ENCODE measurements around the gene ELOVL6. TPM values are rescaled to one million over a fixed set of nuclear protein-coding genes. Genes with fewer than 3 reads are reported as not detected.
"Not testable (repeated sequence)": the region's sequence is repeated elsewhere in the genome, so short reads cannot be mapped to it uniquely, and the experiment has no call there.

The ELOVL6 gene
- total RNA-seq, 2 donors from 2014 or later: 43.5 to 44.8 TPM

DNA sequence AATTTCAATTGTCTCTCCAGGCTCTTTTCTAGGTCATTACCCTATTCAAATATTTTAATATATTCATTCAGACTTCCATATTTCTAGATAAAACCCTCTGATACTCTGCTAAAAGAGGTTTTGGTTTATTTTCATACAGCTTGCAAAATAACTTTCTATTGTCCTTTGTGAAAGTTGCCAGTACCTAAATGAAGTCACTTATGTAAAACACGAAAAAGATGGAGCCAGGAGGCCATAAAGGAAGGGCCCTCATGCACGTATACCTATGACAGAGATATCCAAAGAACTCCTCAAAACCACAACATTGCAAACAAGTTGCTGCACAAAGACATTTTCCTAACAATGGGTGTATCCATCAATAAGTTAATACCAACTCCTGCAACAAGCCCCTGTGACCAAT is 25.7 kb upstream of the ELOVL6 start:
- peaks cover 45% of the 10 kb centered on the region for H3K27me3 ChIP-seq (ENCODE audit: control insufficient read depth, insufficient read depth, low read length, poor library complexity, severe bottlenecking)
- WGBS, 2 experiments (ENCODE audit: insufficient coverage in 1 of 2, insufficient read length in 1 of 2): 83 to 88% methylated on average over 1 to 2 of the region's 2 CpGs
- H3K4me3 ChIP-seq (ENCODE audit: low read length): no peak overlapping the region
- peaks cover 7% of the 10 kb centered on the region for H3K4me1 Mint-ChIP-seq
- H3K4me3 Mint-ChIP-seq: no peak overlapping the region
- H3K9me3 Mint-ChIP-seq: peaks cover 8% of the 10 kb centered on the region
- no peaks in the 10 kb centered on the region for H3K36me3 ChIP-seq (ENCODE audit: control insufficient read depth, insufficient read depth, low read length)
- no peak overlapping the region for H3K27ac ChIP-seq (ENCODE audit: low read depth, low read length)
- no peak overlapping the region for H3K9ac ChIP-seq (ENCODE audit: extremely low read depth, low read length, poor library complexity, severe bottlenecking)
- TF ChIP-seq, protein P1, sequence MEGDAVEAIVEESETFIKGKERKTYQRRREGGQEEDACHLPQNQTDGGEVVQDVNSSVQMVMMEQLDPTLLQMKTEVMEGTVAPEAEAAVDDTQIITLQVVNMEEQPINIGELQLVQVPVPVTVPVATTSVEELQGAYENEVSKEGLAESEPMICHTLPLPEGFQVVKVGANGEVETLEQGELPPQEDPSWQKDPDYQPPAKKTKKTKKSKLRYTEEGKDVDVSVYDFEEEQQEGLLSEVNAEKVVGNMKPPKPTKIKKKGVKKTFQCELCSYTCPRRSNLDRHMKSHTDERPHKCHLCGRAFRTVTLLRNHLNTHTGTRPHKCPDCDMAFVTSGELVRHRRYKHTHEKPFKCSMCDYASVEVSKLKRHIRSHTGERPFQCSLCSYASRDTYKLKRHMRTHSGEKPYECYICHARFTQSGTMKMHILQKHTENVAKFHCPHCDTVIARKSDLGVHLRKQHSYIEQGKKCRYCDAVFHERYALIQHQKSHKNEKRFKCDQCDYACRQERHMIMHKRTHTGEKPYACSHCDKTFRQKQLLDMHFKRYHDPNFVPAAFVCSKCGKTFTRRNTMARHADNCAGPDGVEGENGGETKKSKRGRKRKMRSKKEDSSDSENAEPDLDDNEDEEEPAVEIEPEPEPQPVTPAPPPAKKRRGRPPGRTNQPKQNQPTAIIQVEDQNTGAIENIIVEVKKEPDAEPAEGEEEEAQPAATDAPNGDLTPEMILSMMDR (conservative IDR thresholded peaks at IDR 0.05): no peak
- H3K27ac Mint-ChIP-seq: no peak overlapping the region
- H3K36me3 Mint-ChIP-seq (ENCODE audit: low read depth): no peaks in the 10 kb centered on the region
- no peak for DNase-seq
- H3K4me1 ChIP-seq (ENCODE audit: control insufficient read depth, insufficient read depth, low read length): no peaks in the 10 kb centered on the region
- peaks cover 42% of the 10 kb centered on the region for H3K27me3 Mint-ChIP-seq (ENCODE audit: insufficient read depth)
- peaks cover 6% of the 10 kb centered on the region for H3K9me3 ChIP-seq (ENCODE audit: control insufficient read depth, low read length)

DNA sequence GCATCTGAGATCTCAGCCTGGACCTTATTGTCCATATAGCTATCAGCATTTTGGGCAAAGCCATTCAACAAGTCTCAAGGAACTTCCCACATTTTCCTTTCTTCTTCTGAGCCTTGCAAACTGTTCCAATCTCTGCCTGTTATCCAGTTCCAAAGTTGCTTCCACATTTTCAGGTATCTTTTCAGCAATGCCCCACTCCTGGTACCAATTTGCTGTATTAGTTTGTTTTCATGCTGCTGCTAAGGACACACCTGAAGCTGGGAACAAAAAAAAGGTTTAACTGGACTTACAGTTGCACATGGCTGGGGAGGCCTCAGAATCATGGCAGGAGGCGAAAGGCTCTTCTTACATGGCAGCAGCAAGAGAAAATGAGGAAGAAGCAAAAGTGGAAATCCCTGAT is 20.5 kb upstream of the ELOVL6 start:
- not testable (repeated sequence) for DNase-seq; H3K9ac ChIP-seq (ENCODE audit: extremely low read depth, low read length, poor library complexity, severe bottlenecking); H3K27ac ChIP-seq (ENCODE audit: low read depth, low read length); H3K36me3 Mint-ChIP-seq (ENCODE audit: low read depth); H3K4me3 Mint-ChIP-seq; H3K4me3 ChIP-seq (ENCODE audit: low read length); H3K4me1 ChIP-seq (ENCODE audit: control insufficient read depth, insufficient read depth, low read length); H3K27ac Mint-ChIP-seq; H3K36me3 ChIP-seq (ENCODE audit: control insufficient read depth, insufficient read depth, low read length)
- peaks cover 25% of the 10 kb centered on the region for H3K27me3 Mint-ChIP-seq (ENCODE audit: insufficient read depth)
- Histone ChIP-seq H3K27me3 (ENCODE audit: control insufficient read depth, insufficient read depth, low read length, poor library complexity, severe bottlenecking) (peaks cover 12% of the 10 kb centered on the region), H3K9me3 (ENCODE audit: control insufficient read depth, low read length) (peaks cover 21% of the 10 kb centered on the region)
- H3K4me1 Mint-ChIP-seq: peaks cover 22% of the 10 kb centered on the region
- WGBS, 2 experiments (ENCODE audit: insufficient coverage in 1 of 2, insufficient read length in 1 of 2): 96% methylated on average over 1 of the region's 1 CpG; no CpG with 5 or more reads in 1 of the 2 experiments
- H3K9me3 Mint-ChIP-seq: peaks cover 27% of the 10 kb centered on the region

DNA sequence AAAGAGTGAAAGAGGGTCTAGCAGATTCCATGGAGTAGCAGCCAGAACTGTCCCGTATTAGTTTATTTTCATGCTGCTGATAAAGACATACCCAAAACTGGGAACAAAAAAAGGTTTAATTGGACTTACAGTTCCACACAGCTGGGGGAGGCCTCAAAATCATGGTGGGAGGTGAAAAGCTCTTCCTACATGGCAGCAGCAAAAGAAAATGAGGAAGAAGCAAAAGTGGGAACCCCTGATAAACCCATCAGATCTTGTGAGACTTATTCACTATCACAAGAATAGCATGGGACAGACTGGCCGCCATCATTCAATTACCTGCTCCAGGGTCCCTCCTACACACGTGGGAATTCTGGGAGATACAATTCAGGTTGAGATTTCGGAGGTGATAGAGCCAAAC is 18.8 kb upstream of the ELOVL6 start:
- H3K9me3 ChIP-seq (ENCODE audit: control insufficient read depth, low read length): peaks cover 21% of the 10 kb centered on the region
- DNase-seq; H3K27ac ChIP-seq (ENCODE audit: low read depth, low read length); H3K27me3 ChIP-seq (ENCODE audit: control insufficient read depth, insufficient read depth, low read length, poor library complexity, severe bottlenecking); H3K9ac ChIP-seq (ENCODE audit: extremely low read depth, low read length, poor library complexity, severe bottlenecking); H3K4me1 ChIP-seq (ENCODE audit: control insufficient read depth, insufficient read depth, low read length); H3K36me3 ChIP-seq (ENCODE audit: control insufficient read depth, insufficient read depth, low read length); H3K36me3 Mint-ChIP-seq (ENCODE audit: low read depth); H3K4me3 Mint-ChIP-seq; H3K27ac Mint-ChIP-seq; H3K4me3 ChIP-seq (ENCODE audit: low read length): not testable (repeated sequence)
- 89 to 93% methylated on average over 4 of the region's 4 CpGs for WGBS, 2 experiments (ENCODE audit: insufficient coverage in 1 of 2, insufficient read length in 1 of 2)
- Mint-ChIP-seq H3K4me1 (peaks cover 18% of the 10 kb centered on the region), H3K9me3 (peaks cover 27% of the 10 kb centered on the region), H3K27me3 (ENCODE audit: insufficient read depth) (peaks cover 25% of the 10 kb centered on the region)

DNA sequence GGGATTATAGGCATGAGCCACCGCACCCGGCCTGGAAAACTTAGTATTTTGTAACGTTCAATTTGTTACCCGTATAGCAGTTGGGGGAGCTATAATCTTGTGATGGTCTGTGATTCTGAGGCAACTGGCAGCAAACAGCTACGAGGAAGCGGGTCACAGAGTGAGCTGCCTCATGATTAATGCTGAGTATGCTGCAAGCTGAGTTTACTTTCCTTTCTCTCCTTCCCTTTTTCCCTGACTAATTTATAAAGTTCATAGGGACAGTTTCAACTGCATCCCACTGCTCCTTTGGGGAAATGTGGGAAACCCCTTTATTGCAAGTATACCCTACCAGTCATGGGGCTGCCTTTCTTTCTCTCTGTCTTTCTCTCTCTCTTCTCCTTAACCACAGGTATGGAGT is 17.7 kb upstream of the ELOVL6 start:
- WGBS, 2 experiments (ENCODE audit: insufficient coverage in 1 of 2, insufficient read length in 1 of 2): 89 to 94% methylated on average over 6 of the region's 6 CpGs
- H3K4me1 ChIP-seq (ENCODE audit: control insufficient read depth, insufficient read depth, low read length): peaks cover 3% of the 10 kb centered on the region
- H3K4me3 ChIP-seq (ENCODE audit: low read length): no peak overlapping the region
- peaks cover 18% of the 10 kb centered on the region for H3K4me1 Mint-ChIP-seq
- no peak overlapping the region for H3K9ac ChIP-seq (ENCODE audit: extremely low read depth, low read length, poor library complexity, severe bottlenecking)
- no peak overlapping the region for H3K27ac ChIP-seq (ENCODE audit: low read depth, low read length)
- no peak overlapping the region for H3K4me3 Mint-ChIP-seq
- peaks cover 21% of the 10 kb centered on the region for H3K9me3 ChIP-seq (ENCODE audit: control insufficient read depth, low read length)
- peaks cover 19% of the 10 kb centered on the region for H3K27me3 Mint-ChIP-seq (ENCODE audit: insufficient read depth)
- H3K27me3 ChIP-seq (ENCODE audit: control insufficient read depth, insufficient read depth, low read length, poor library complexity, severe bottlenecking): no peaks in the 10 kb centered on the region
- no peak overlapping the region for H3K27ac Mint-ChIP-seq
- peaks cover 27% of the 10 kb centered on the region for H3K9me3 Mint-ChIP-seq
- DNase-seq: no peak
- H3K36me3 Mint-ChIP-seq (ENCODE audit: low read depth): no peaks in the 10 kb centered on the region
- no peaks in the 10 kb centered on the region for H3K36me3 ChIP-seq (ENCODE audit: control insufficient read depth, insufficient read depth, low read length)
- TF ChIP-seq, protein P1 (conservative IDR thresholded peaks at IDR 0.05): no peak
